PC-9 (cell line): ENCODE results near the gene GET3. TPM values are rescaled to one million over a fixed set of nuclear protein-coding genes. Genes with fewer than 3 reads are reported as not detected.
"Not testable (repeated sequence)": the region's sequence is repeated elsewhere in the genome, so short reads cannot be mapped to it uniquely, and the experiment has no call there.

Experiments used
- BruUV-seq: library from RNA; stranded (reverse); fragments of 400-500 nt; replicated peaks from 2 replicates; lab custom pipeline; 2021; lab: Mats Ljungman, UMichigan
- CTCF ChIA-PET: fragments of 300-600 bp; sonication (Branson Sonifier 250); formaldehyde crosslinking; loops from one replicate; lab custom pipeline; 2022; ENCODE audit warnings: antibody characterized with exemption; lab: Charles Lee
- POLR2A ChIA-PET: fragments of 300-600 bp; sonication (Branson Sonifier 250); formaldehyde crosslinking; loops from one replicate; lab custom pipeline; 2022; ENCODE audit warnings: antibody characterized with exemption; ENCODE audit not compliant: unreplicated experiment; lab: Charles Lee
- DNase-seq, 2 experiments: peaks; one replicate each; pipeline versions ENCODE4 v3.0.0 to v3.0.0-alpha.2; 2015 to 2022; ENCODE audit warnings: mixed read lengths in 1 of 2
- H2AFZ ChIP-seq: fragments of 200-600 bp; sonication (generic); 2 replicates; pipeline ENCODE4 v1.8.1; 2017; ENCODE audit warnings: antibody characterized with exemption
- H3F3A ChIP-seq: fragments of 200-600 bp; sonication (generic); 2 replicates; pipeline ENCODE4 v1.8.1; 2017; ENCODE audit warnings: antibody characterized with exemption, mild to moderate bottlenecking, low read depth; ENCODE audit not compliant: insufficient read depth
- H3K27ac ChIP-seq: fragments of 200-600 bp; sonication (generic); 2 replicates; pipeline ENCODE4 v1.6.1; 2016; ENCODE audit warnings: mixed run types
- H3K27me3 ChIP-seq: fragments of 200-600 bp; sonication (generic); 2 replicates; pipeline ENCODE4 v1.6.1; 2016; ENCODE audit warnings: low read depth, mixed run types; ENCODE audit not compliant: insufficient read depth
- H3K36me3 ChIP-seq: fragments of 200-600 bp; sonication (generic); 2 replicates; pipeline ENCODE4 v1.6.1; 2016; ENCODE audit warnings: low read depth, mixed run types
- H3K4me1 ChIP-seq: fragments of 200-600 bp; sonication (generic); replicated peaks from 2 replicates; pipeline ENCODE4 v1.6.1; 2016; ENCODE audit warnings: mixed run types; ENCODE audit not compliant: insufficient read depth
- H3K4me2 ChIP-seq: fragments of 200-600 bp; sonication (generic); 2 replicates; pipeline ENCODE4 v1.6.1; 2017; ENCODE audit warnings: mixed run types
- H3K4me3 ChIP-seq: fragments of 200-600 bp; sonication (generic); 2 replicates; pipeline ENCODE4 v1.6.1; 2016; ENCODE audit warnings: mixed run types
- H3K79me2 ChIP-seq: fragments of 200-600 bp; sonication (generic); 2 replicates; pipeline ENCODE4 v1.6.1; 2017; ENCODE audit warnings: low read depth, mixed run types
- H3K9me2 ChIP-seq: fragments of 200-600 bp; sonication (generic); 2 replicates; pipeline ENCODE4 v1.8.1; 2017; ENCODE audit warnings: mild to moderate bottlenecking; ENCODE audit not compliant: insufficient read depth
- H3K9me3 ChIP-seq: fragments of 200-600 bp; sonication (generic); 2 replicates; pipeline ENCODE4 v1.8.1; 2016; ENCODE audit warnings: low read depth; ENCODE audit not compliant: insufficient read depth
- H4K20me1 ChIP-seq: fragments of 200-600 bp; sonication (generic); 2 replicates; pipeline ENCODE4 v1.8.1; 2017; ENCODE audit not compliant: insufficient read depth
- CTCF ChIP-seq: fragments of 200-600 bp; sonication (generic); conservative IDR thresholded peaks from 2 replicates; pipeline ENCODE4 v1.6.1; 2017; ENCODE audit warnings: mixed run types, antibody characterized with exemption, mild to moderate bottlenecking, moderate library complexity
- EZH2 ChIP-seq: fragments of 200-600 bp; sonication (generic); IDR thresholded peaks from 2 replicates; pipeline ENCODE4 v1.8.0; 2017; ENCODE audit warnings: antibody characterized with exemption, low read depth
- intact Hi-C: fragments of 100-400 bp; cut with micrococcal nuclease; formaldehyde crosslinking; loops from one replicate; pipeline ENCODE4 v1.10.0; 2022; ENCODE audit not compliant: unreplicated experiment
- total RNA-seq: library from RNA; stranded (reverse); gene quantifications from 2 replicates; pipeline ENCODE4 v1.2.3, GENCODE V29; 2021

The GET3 gene
- total RNA-seq, 1 experiment from 2014 or later, result 81.9 TPM

- Histone ChIP-seq H3K9me3 (no peaks in the 10 kb centered on the region), H3K36me3 (peaks cover 16% of the 10 kb centered on the region), H3K79me2 (peaks cover 50% of the 10 kb centered on the region), H3K9me2 (no peaks in the 10 kb centered on the region), H3K4me3 (peak within 1 kb of the TSS; percentile 76), H2AFZ (peak within 1 kb of the TSS; percentile 89), H3K4me1 (peaks cover 14% of the 10 kb centered on the region; the same call in 1 of the 2 replicates), H3K27me3 (no peaks in the 10 kb centered on the region), H3K27ac (peak within 1 kb of the TSS; percentile 55), H3F3A (peaks cover 63% of the 10 kb centered on the region), H4K20me1 (peaks cover 8% of the 10 kb centered on the region; the same call in 1 of the 2 replicates), H3K4me2 (peak within 1 kb of the TSS; percentile 87)
- intact Hi-C loops, result loop anchor here (1.0 kb wide), 1 partner anchor 10 kb away; the partner anchor contains the start of gene TRIR
- CTCF ChIA-PET, result interaction anchor here (1.0 kb wide), 2 partner anchors 34 to 37 kb away, joined by 3 to 4 read pairs; no protein-coding TSS in a partner anchor
- POLR2A ChIA-PET, result interaction anchor here (0.5 to 0.6 kb wide), 2 partner anchors 70 to 72 kb away, joined by 4 to 8 read pairs; no protein-coding TSS in a partner anchor
- TF ChIP-seq CTCF (no peak), EZH2 (no peak)
- no TSS peak for BruUV-seq
- DNase-seq, result peak; percentile 54 to 59
Measured at GRCh38 chr19:12723641-12724426, 13.5 kb upstream of the GET3 start, which contains the start of gene TNPO2. TNPO2 (minus strand) TSS chr19:12723932; CDS start chr19:12720977, 2,955 bp downstream.

- CTCF ChIA-PET, H3K27ac ChIP-seq, intact Hi-C loops, H3K27me3 ChIP-seq, H2AFZ ChIP-seq, POLR2A ChIA-PET, H3K4me2 ChIP-seq, H3K4me1 ChIP-seq, H3K9me3 ChIP-seq, DNase-seq, H3K9me2 ChIP-seq, BruUV-seq, H3K4me3 ChIP-seq: not testable (repeated sequence)
- H3K79me2 ChIP-seq, result peaks cover 40% of the 10 kb centered on the region
- peaks cover 72% of the 10 kb centered on the region for H3F3A ChIP-seq
- peaks cover 14% of the 10 kb centered on the region for H4K20me1 ChIP-seq
- H3K36me3 ChIP-seq, result 0 out of 2 replicates have a peak, but pooled peaks cover 12% of the 10 kb centered on the region
Measured at GRCh38 chr19:12725612-12726011, 11.7 kb upstream of the GET3 start.

DNA sequence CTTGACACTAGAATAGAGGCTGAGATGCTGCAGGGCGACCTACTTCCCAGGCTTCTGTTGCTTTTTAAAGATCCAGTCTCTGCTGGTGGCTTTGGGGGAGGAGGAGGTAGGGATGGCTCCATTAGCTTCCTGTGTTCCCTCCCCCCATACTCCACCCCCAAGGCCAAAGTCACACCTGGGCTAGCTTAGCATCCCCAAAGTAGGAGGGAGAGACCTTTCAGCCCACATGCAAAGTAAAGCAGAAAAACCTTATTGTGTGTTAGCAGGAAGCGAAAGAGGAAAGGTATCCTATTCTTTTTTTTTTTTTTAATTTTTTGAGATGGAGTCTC, 10.3 kb upstream of the GET3 start:
- Histone ChIP-seq H3K9me3 (no peaks in the 10 kb centered on the region), H4K20me1 (peaks cover 25% of the 10 kb centered on the region), H3K79me2 (peaks cover 40% of the 10 kb centered on the region), H3K36me3 (0 out of 2 replicates have a peak, but pooled peaks cover 12% of the 10 kb centered on the region), H2AFZ (no peak overlapping the region), H3K4me2 (no peak overlapping the region), H3K4me3 (no peak overlapping the region), H3K27me3 (no peaks in the 10 kb centered on the region), H3K4me1 (0 out of 2 replicates have a peak, but pooled peaks cover 5% of the 10 kb centered on the region), H3F3A (peaks cover 79% of the 10 kb centered on the region), H3K27ac (no peak overlapping the region), H3K9me2 (no peaks in the 10 kb centered on the region)
- POLR2A ChIA-PET, result no interaction called here
- intact Hi-C loops, result no loop called here
- BruUV-seq, result no TSS peak
- TF ChIP-seq EZH2 (no peak), CTCF (no peak)
- CTCF ChIA-PET, result interaction anchor here (0.7 kb wide), 1 partner anchor 67 kb away, joined by 3 read pairs; no protein-coding TSS in a partner anchor
- no peak for DNase-seq
